Activated CD8-positive, alpha-beta memory T cell treated with anti-CD3 and anti-CD28 coated beads, Interleukin-2, amount 10 ng/mL, durations not matched to agents 7 days and 5 days (primary cell): ENCODE results near the gene AKAP12. TPM values are rescaled to one million over a fixed set of nuclear protein-coding genes. Genes with fewer than 3 reads are reported as not detected.

Experiments
- ATAC-seq: fragments of 150-1000 bp; cut with Tn5 transposase; one replicate; pipeline ENCODE4 v1.10.0; 2021; ENCODE audit warnings: moderate library complexity
- CTCF ChIA-PET: fragments of 350-600 bp; sonication (Branson Sonifier 250); formaldehyde crosslinking; loops from one replicate; lab custom pipeline; 2021; ENCODE audit warnings: antibody characterized with exemption; lab: Charles Lee
- DNase-seq: peaks from one replicate; pipeline ENCODE4 v3.0.0-alpha.2; 2020
- H3K27ac Mint-ChIP-seq: one replicate; pipeline ENCODE4 v1.8.0; 2021; ENCODE audit warnings: mild to moderate bottlenecking, mixed read lengths
- H3K27me3 Mint-ChIP-seq: one replicate; pipeline ENCODE4 v1.8.0; 2021; ENCODE audit warnings: mixed read lengths
- H3K36me3 Mint-ChIP-seq: one replicate; pipeline ENCODE4 v1.8.0; 2021; ENCODE audit warnings: mild to moderate bottlenecking, mixed read lengths
- H3K4me1 Mint-ChIP-seq: one replicate; pipeline ENCODE4 v1.8.0; 2021; ENCODE audit warnings: mixed read lengths
- H3K4me3 Mint-ChIP-seq: one replicate; pipeline ENCODE4 v1.8.0; 2021; ENCODE audit warnings: mild to moderate bottlenecking, moderate library complexity, mixed read lengths
- H3K9me3 Mint-ChIP-seq: one replicate; pipeline ENCODE4 v1.8.0; 2022; ENCODE audit warnings: low read depth, mixed read lengths
- total RNA-seq, 2 experiments: library from RNA; stranded (reverse); gene quantifications; one replicate each; pipeline ENCODE4 v1.2.3, GENCODE V29; 2021

AKAP12 gene
- total RNA-seq, 2 experiments from 2014 or later, result 0.75 to 0.85 TPM

GRCh38 chr6:151292974-151293687 is 53.4 kb downstream of the AKAP12 start:
- Mint-ChIP-seq H3K9me3 (no peaks in the 10 kb centered on the region), H3K27ac (no peak overlapping the region), H3K4me1 (peaks cover 20% of the 10 kb centered on the region), H3K27me3 (peaks cover 92% of the 10 kb centered on the region), H3K4me3 (no peak overlapping the region), H3K36me3 (no peaks in the 10 kb centered on the region)
- CTCF ChIA-PET, result interaction anchor here (0.9 kb wide), 1 partner anchor 32 kb away, joined by 3 read pairs; no protein-coding TSS in a partner anchor
- DNase-seq, result no peak
- ATAC-seq, result no peak

GRCh38 chr6:151293688-151294016 is 53.9 kb downstream of the AKAP12 start:
- Mint-ChIP-seq H3K27me3 (peaks cover 90% of the 10 kb centered on the region), H3K4me3 (no peak overlapping the region), H3K4me1 (peaks cover 20% of the 10 kb centered on the region), H3K9me3 (no peaks in the 10 kb centered on the region), H3K27ac (no peak overlapping the region), H3K36me3 (no peaks in the 10 kb centered on the region)
- DNase-seq (no peak), ATAC-seq (no peak)
- CTCF ChIA-PET, result interaction anchor here (0.9 kb wide), 1 partner anchor 31 kb away, joined by 3 read pairs; no protein-coding TSS in a partner anchor

- peaks cover 11% of the 10 kb centered on the region for H3K4me1 Mint-ChIP-seq
- no peak overlapping the region for H3K27ac Mint-ChIP-seq
- no peak for DNase-seq
- peaks cover 90% of the 10 kb centered on the region for H3K27me3 Mint-ChIP-seq
- no peak overlapping the region for H3K4me3 Mint-ChIP-seq
- no peaks in the 10 kb centered on the region for H3K9me3 Mint-ChIP-seq
- CTCF ChIA-PET, result no interaction called here
- no peaks in the 10 kb centered on the region for H3K36me3 Mint-ChIP-seq
- no peak for ATAC-seq
Observed at GRCh38 chr6:151294561-151295101, 54.9 kb downstream of the AKAP12 start.

- ATAC-seq, result no peak
- Mint-ChIP-seq H3K27me3 (peaks cover 86% of the 10 kb centered on the region), H3K27ac (no peak overlapping the region), H3K4me1 (no peaks in the 10 kb centered on the region), H3K4me3 (no peak overlapping the region), H3K9me3 (no peaks in the 10 kb centered on the region), H3K36me3 (no peaks in the 10 kb centered on the region)
- CTCF ChIA-PET, result interaction anchor here (0.9 kb wide), 1 partner anchor 284 kb away, joined by 3 read pairs; no protein-coding TSS in a partner anchor
- no peak for DNase-seq
Observed at GRCh38 chr6:151297886-151298285, 58.1 kb downstream of the AKAP12 start.

GRCh38 chr6:151299011-151299410 is 59.2 kb downstream of the AKAP12 start:
- Mint-ChIP-seq H3K27me3 (peaks cover 78% of the 10 kb centered on the region), H3K36me3 (no peaks in the 10 kb centered on the region), H3K4me3 (no peak overlapping the region), H3K27ac (no peak overlapping the region), H3K4me1 (no peaks in the 10 kb centered on the region), H3K9me3 (no peaks in the 10 kb centered on the region)
- CTCF ChIA-PET, result interaction anchor here (1.1 kb wide), 1 partner anchor 285 kb away, joined by 3 read pairs; no protein-coding TSS in a partner anchor
- no peak for ATAC-seq
- DNase-seq, result no peak

- CTCF ChIA-PET, result interaction anchor here (2.0 kb wide), 1 partner anchor 24 kb away, joined by 6 read pairs; no protein-coding TSS in a partner anchor
- no peaks in the 10 kb centered on the region for H3K9me3 Mint-ChIP-seq
Observed at GRCh38 chr6:151300267-151300991, 60.7 kb downstream of the AKAP12 start.

GRCh38 chr6:151301547-151301946 is 61.8 kb downstream of the AKAP12 start:
- Mint-ChIP-seq H3K36me3 (no peaks in the 10 kb centered on the region), H3K27ac (no peak overlapping the region), H3K4me1 (no peaks in the 10 kb centered on the region), H3K4me3 (no peak overlapping the region), H3K9me3 (no peaks in the 10 kb centered on the region), H3K27me3 (peaks cover 72% of the 10 kb centered on the region)
- CTCF ChIA-PET, result interaction anchor here (2.0 kb wide), 1 partner anchor 23 kb away, joined by 6 read pairs; no protein-coding TSS in a partner anchor
- DNase-seq (no peak), ATAC-seq (no peak)

More at GRCh38 chr6:151300267-151300991, 60.7 kb downstream of the AKAP12 start:
- no peak for ATAC-seq
- peaks cover 71% of the 10 kb centered on the region for H3K27me3 Mint-ChIP-seq
- no peak overlapping the region for H3K27ac Mint-ChIP-seq
- H3K4me1 Mint-ChIP-seq, result no peaks in the 10 kb centered on the region
- H3K4me3 Mint-ChIP-seq, result no peak overlapping the region
- DNase-seq, result no peak
- H3K36me3 Mint-ChIP-seq, result no peaks in the 10 kb centered on the region

- Mint-ChIP-seq H3K9me3 (no peaks in the 10 kb centered on the region), H3K4me1 (no peaks in the 10 kb centered on the region), H3K4me3 (no peak overlapping the region), H3K27ac (no peak overlapping the region), H3K27me3 (peaks cover 62% of the 10 kb centered on the region), H3K36me3 (no peaks in the 10 kb centered on the region)
- ATAC-seq (no peak), DNase-seq (no peak)
- CTCF ChIA-PET, result no interaction called here
Observed at GRCh38 chr6:151303231-151303630, 63.5 kb downstream of the AKAP12 start.

- H3K9me3 Mint-ChIP-seq, result no peaks in the 10 kb centered on the region
- ATAC-seq (no peak), DNase-seq (no peak)
- H3K4me1 Mint-ChIP-seq, result no peaks in the 10 kb centered on the region
- no peak overlapping the region for H3K4me3 Mint-ChIP-seq
- H3K27ac Mint-ChIP-seq, result no peak overlapping the region
- peaks cover 46% of the 10 kb centered on the region for H3K27me3 Mint-ChIP-seq
- CTCF ChIA-PET, result interaction anchor here (0.6 to 2.5 kb wide), 4 partner anchors 18 to 490 kb away, joined by 3 to 11 read pairs (median 4); no protein-coding TSS in a partner anchor
- H3K36me3 Mint-ChIP-seq, result no peaks in the 10 kb centered on the region
Observed at GRCh38 chr6:151306269-151306783, 66.6 kb downstream of the AKAP12 start.

- Mint-ChIP-seq H3K4me1 (no peaks in the 10 kb centered on the region), H3K9me3 (no peaks in the 10 kb centered on the region), H3K36me3 (no peaks in the 10 kb centered on the region), H3K27me3 (peaks cover 42% of the 10 kb centered on the region), H3K4me3 (no peak overlapping the region), H3K27ac (no peak overlapping the region)
- DNase-seq, result no peak
- CTCF ChIA-PET, result no interaction called here
- no peak for ATAC-seq
Observed at GRCh38 chr6:151307501-151307900, 67.7 kb downstream of the AKAP12 start.

GRCh38 chr6:151309619-151310018 is 69.9 kb downstream of the AKAP12 start:
- no peak overlapping the region for H3K4me3 Mint-ChIP-seq
- H3K27ac Mint-ChIP-seq, result no peak overlapping the region
- ATAC-seq, result no peak
- H3K4me1 Mint-ChIP-seq, result no peaks in the 10 kb centered on the region
- no peaks in the 10 kb centered on the region for H3K9me3 Mint-ChIP-seq
- CTCF ChIA-PET, result interaction anchor here (1.0 to 5.6 kb wide), 3 partner anchors 15 to 295 kb away, joined by 3 to 30 read pairs (median 3); partner anchors contain the start of gene AKAP12
- H3K27me3 Mint-ChIP-seq, result peaks cover 42% of the 10 kb centered on the region
- no peaks in the 10 kb centered on the region for H3K36me3 Mint-ChIP-seq
- DNase-seq, result no peak

GRCh38 chr6:151310279-151310678 is 70.5 kb downstream of the AKAP12 start:
- Mint-ChIP-seq H3K27me3 (peaks cover 37% of the 10 kb centered on the region), H3K4me3 (no peak overlapping the region), H3K9me3 (no peaks in the 10 kb centered on the region), H3K4me1 (no peaks in the 10 kb centered on the region), H3K27ac (no peak overlapping the region), H3K36me3 (no peaks in the 10 kb centered on the region)
- ATAC-seq (no peak), DNase-seq (no peak)
- CTCF ChIA-PET, result interaction anchor here (1.0 to 5.6 kb wide), 2 partner anchors 14 to 70 kb away, joined by 3 to 30 read pairs; partner anchors contain the start of gene AKAP12
